ENCODE measurements around the gene MORC4. TPM values are rescaled to one million over a fixed set of nuclear protein-coding genes. Genes with fewer than 3 reads are reported as not detected.

The MORC4 gene
- total RNA-seq, 3 donors from 2014 or later: 17.3 to 19.7 (median 18.2) TPM

GRCh38 chrX:106919932-106920452 lies 80.0 kb downstream of the MORC4 start, which contains the start of gene CLDN2:
TSS of gene CLDN2 (plus strand) at chrX:106920402. CDS start at chrX:106928229, 7,827 bp downstream.
- Histone ChIP-seq H3K27me3 (peaks cover 0 to 71% of the 10 kb centered on the region in 2 donors), H3K9me3 (no peaks in the 10 kb centered on the region), H3K36me3 (no peaks in the 10 kb centered on the region), H3K4me1 (no peaks in the 10 kb centered on the region), H3K4me3 (no peak within 1 kb of the TSS), H3K27ac (no peak within 1 kb of the TSS)
- no peak for TF ChIP-seq POLR2A (IDR thresholded peaks at IDR 0.05)
- TF ChIP-seq CTCF (IDR thresholded peaks at IDR 0.05): no peak
- TF ChIP-seq POLR2AphosphoS5 (IDR thresholded peaks at IDR 0.05): no peak
- intact Hi-C loops (cut with DNase I; ENCODE audit: low total_unique reads): no loop called here
- DNase-seq (ENCODE audit: low spot score in 2 of 2): no peak

- no peak overlapping the region for H3K27ac ChIP-seq
- no peak for TF ChIP-seq CTCF (IDR thresholded peaks at IDR 0.05)
- no peak for TF ChIP-seq POLR2A (IDR thresholded peaks at IDR 0.05)
- no peak for TF ChIP-seq POLR2AphosphoS5 (IDR thresholded peaks at IDR 0.05)
- intact Hi-C loops (cut with DNase I; ENCODE audit: low total_unique reads): no loop called here
- no peak overlapping the region for H3K4me3 ChIP-seq
- DNase-seq (ENCODE audit: low spot score in 2 of 2): no peak
- H3K27me3 ChIP-seq: peaks cover 0 to 67% of the 10 kb centered on the region in 2 donors
- H3K4me1 ChIP-seq: no peaks in the 10 kb centered on the region
- no peaks in the 10 kb centered on the region for H3K36me3 ChIP-seq
- H3K9me3 ChIP-seq: no peaks in the 10 kb centered on the region
These were observed 82.0 kb downstream of the MORC4 start for GRCh38 chrX:106917830-106918500.

- no peak for DNase-seq (ENCODE audit: low spot score in 2 of 2)
- Histone ChIP-seq H3K9me3 (no peaks in the 10 kb centered on the region), H3K36me3 (no peaks in the 10 kb centered on the region), H3K27me3 (peaks cover 0 to 66% of the 10 kb centered on the region in 2 donors), H3K4me1 (no peaks in the 10 kb centered on the region), H3K4me3 (no peak overlapping the region), H3K27ac (no peak overlapping the region)
- TF ChIP-seq CTCF (IDR thresholded peaks at IDR 0.05): no peak
- TF ChIP-seq POLR2AphosphoS5 (IDR thresholded peaks at IDR 0.05): no peak
- no peak for TF ChIP-seq POLR2A (IDR thresholded peaks at IDR 0.05)
- intact Hi-C loops (cut with DNase I; ENCODE audit: low total_unique reads): no loop called here
These were observed 87.1 kb downstream of the MORC4 start for GRCh38 chrX:106912864-106913263.

- no peak for DNase-seq (ENCODE audit: low spot score in 2 of 2)
- no peak for TF ChIP-seq CTCF (IDR thresholded peaks at IDR 0.05)
- TF ChIP-seq POLR2A (IDR thresholded peaks at IDR 0.05): no peak
- no peak for TF ChIP-seq POLR2AphosphoS5 (IDR thresholded peaks at IDR 0.05)
These were observed 93.7 kb downstream of the MORC4 start for GRCh38 chrX:106906361-106906760.

GRCh38 chrX:106905064-106905708 lies 94.8 kb downstream of the MORC4 start:
- intact Hi-C loops (cut with DNase I; ENCODE audit: low total_unique reads): no loop called here
- peaks cover 0 to 65% of the 10 kb centered on the region in 2 donors for H3K27me3 ChIP-seq
- no peak for DNase-seq (ENCODE audit: low spot score in 2 of 2)
- no peak overlapping the region for H3K27ac ChIP-seq
- H3K4me3 ChIP-seq: no peak overlapping the region
- TF ChIP-seq POLR2A (IDR thresholded peaks at IDR 0.05): no peak
- no peak for TF ChIP-seq CTCF (IDR thresholded peaks at IDR 0.05)
- no peaks in the 10 kb centered on the region for H3K36me3 ChIP-seq
- H3K9me3 ChIP-seq: no peaks in the 10 kb centered on the region
- H3K4me1 ChIP-seq: no peaks in the 10 kb centered on the region

More at GRCh38 chrX:106906361-106906760, 93.7 kb downstream of the MORC4 start:
- H3K27me3 ChIP-seq: peaks cover 0 to 66% of the 10 kb centered on the region in 2 donors
- H3K9me3 ChIP-seq: no peaks in the 10 kb centered on the region
- H3K36me3 ChIP-seq: no peaks in the 10 kb centered on the region
- no peak overlapping the region for H3K4me3 ChIP-seq
- H3K4me1 ChIP-seq: no peaks in the 10 kb centered on the region
- H3K27ac ChIP-seq: no peak overlapping the region
- intact Hi-C loops (cut with DNase I; ENCODE audit: low total_unique reads): no loop called here
